ENCODE results near the gene MARS2.
"Not testable (repeated sequence)": the region's sequence is repeated elsewhere in the genome, so short reads cannot be mapped to it uniquely, and the experiment has no call there.

Gene MARS2

DNA sequence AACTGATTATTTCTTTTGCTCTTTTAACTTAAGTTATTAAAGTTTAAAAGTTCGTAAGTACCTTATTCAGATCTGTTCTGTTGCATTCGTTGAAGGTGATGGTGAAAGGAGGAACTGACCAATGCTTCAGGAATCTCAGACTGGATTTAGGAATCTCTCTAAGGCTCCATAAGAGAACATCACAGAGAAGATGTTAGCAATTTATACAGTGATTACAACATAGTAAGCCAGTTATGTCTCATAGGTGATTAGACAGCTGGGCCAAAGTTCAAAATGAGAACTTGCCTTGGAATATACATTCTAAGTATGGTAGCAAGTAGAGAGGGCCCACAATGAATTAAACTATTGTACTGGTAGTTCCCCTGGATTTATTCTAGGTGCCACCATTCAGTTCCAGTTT lies 3.2 kb downstream of the MARS2 start:
- peaks cover 34 to 35% of the 10 kb centered on the region in 2 experiments for H3K4me1 ChIP-seq (ENCODE audit: control insufficient read depth in 1 of 2, insufficient read depth in 1 of 2, low read depth in 1 of 2, low read length in 1 of 2)
- no peak overlapping the region for H3K27ac ChIP-seq
- H3K27me3 ChIP-seq = no peaks in the 10 kb centered on the region
- H3K36me3 ChIP-seq = no peaks in the 10 kb centered on the region
- H3K9me3 ChIP-seq = no peaks in the 10 kb centered on the region
- TF ChIP-seq, protein P1, sequence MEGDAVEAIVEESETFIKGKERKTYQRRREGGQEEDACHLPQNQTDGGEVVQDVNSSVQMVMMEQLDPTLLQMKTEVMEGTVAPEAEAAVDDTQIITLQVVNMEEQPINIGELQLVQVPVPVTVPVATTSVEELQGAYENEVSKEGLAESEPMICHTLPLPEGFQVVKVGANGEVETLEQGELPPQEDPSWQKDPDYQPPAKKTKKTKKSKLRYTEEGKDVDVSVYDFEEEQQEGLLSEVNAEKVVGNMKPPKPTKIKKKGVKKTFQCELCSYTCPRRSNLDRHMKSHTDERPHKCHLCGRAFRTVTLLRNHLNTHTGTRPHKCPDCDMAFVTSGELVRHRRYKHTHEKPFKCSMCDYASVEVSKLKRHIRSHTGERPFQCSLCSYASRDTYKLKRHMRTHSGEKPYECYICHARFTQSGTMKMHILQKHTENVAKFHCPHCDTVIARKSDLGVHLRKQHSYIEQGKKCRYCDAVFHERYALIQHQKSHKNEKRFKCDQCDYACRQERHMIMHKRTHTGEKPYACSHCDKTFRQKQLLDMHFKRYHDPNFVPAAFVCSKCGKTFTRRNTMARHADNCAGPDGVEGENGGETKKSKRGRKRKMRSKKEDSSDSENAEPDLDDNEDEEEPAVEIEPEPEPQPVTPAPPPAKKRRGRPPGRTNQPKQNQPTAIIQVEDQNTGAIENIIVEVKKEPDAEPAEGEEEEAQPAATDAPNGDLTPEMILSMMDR (IDR thresholded peaks at IDR 0.05) = no peak
- H3K4me3 ChIP-seq (ENCODE audit: low read depth in 1 of 2, low read length in 1 of 2) = no peak overlapping the region

- H3K4me1 ChIP-seq (ENCODE audit: control insufficient read depth in 1 of 2, insufficient read depth in 1 of 2, low read depth in 1 of 2, low read length in 1 of 2) = peaks cover 34 to 35% of the 10 kb centered on the region in 2 experiments
- not testable (repeated sequence) for H3K27me3 ChIP-seq; H3K27ac ChIP-seq; H3K4me3 ChIP-seq (ENCODE audit: low read depth in 1 of 2, low read length in 1 of 2); H3K36me3 ChIP-seq; H3K9me3 ChIP-seq
These were observed 4.0 kb downstream of the MARS2 start for GRCh38 chr2:197709140-197709539.

- TF ChIP-seq, protein P1 (IDR thresholded peaks at IDR 0.05) = no peak
- H3K4me1 ChIP-seq (ENCODE audit: control insufficient read depth in 1 of 2, insufficient read depth in 1 of 2, low read depth in 1 of 2, low read length in 1 of 2) = peaks cover 26 to 28% of the 10 kb centered on the region in 2 experiments
- H3K27ac ChIP-seq = no peak overlapping the region
- H3K4me3 ChIP-seq (ENCODE audit: low read depth in 1 of 2, low read length in 1 of 2) = no peak overlapping the region
- H3K9me3 ChIP-seq = no peaks in the 10 kb centered on the region
- H3K36me3 ChIP-seq = no peaks in the 10 kb centered on the region
- H3K27me3 ChIP-seq = no peaks in the 10 kb centered on the region
These were observed 5.4 kb downstream of the MARS2 start for GRCh38 chr2:197710424-197711042.

DNA sequence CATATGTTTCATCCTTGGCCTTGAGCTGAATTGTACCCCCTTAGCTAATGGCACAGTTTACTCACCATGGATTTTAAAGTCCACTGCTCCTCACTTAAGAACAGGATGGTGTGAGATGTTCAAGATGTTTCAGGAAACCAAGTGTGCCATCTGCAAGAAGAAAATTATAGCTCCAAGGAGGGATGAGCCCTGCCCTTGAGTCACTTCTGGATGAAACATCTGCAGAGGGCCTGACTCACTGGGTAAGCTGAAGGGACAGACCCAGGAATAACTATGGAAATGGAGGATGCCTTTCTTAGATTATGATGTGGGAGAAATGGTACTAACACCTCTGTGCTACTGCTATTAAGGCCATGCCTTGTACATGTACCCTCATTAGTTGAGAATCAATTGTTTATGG lies 6.4 kb downstream of the MARS2 start:
- H3K27ac ChIP-seq = no peak overlapping the region
- peaks cover 17% of the 10 kb centered on the region in 2 experiments for H3K4me1 ChIP-seq (ENCODE audit: control insufficient read depth in 1 of 2, insufficient read depth in 1 of 2, low read depth in 1 of 2, low read length in 1 of 2)
- H3K27me3 ChIP-seq = no peaks in the 10 kb centered on the region
- TF ChIP-seq, protein P1 (IDR thresholded peaks at IDR 0.05) = no peak
- H3K9me3 ChIP-seq = no peaks in the 10 kb centered on the region
- no peak overlapping the region for H3K4me3 ChIP-seq (ENCODE audit: low read depth in 1 of 2, low read length in 1 of 2)
- no peaks in the 10 kb centered on the region for H3K36me3 ChIP-seq

DNA sequence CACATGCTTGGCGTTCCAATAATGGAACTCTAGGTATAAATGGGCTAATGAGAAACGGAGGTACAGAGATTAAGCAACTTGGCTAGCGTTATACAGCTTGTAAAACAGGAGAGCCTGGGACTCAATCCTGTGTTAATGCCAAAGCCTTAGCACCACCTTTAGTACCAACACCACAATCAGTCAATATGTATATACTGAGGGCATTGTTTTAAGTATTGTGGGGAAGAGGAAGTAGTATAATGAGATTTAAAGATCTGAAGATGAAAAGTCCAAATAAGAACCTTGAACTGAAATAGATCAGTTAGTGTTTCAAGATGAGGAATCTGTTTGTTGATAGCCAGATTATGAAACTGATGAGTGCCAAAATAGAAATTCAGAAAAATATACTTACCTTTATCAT lies 8.1 kb downstream of the MARS2 start:
- no peaks in the 10 kb centered on the region for H3K27me3 ChIP-seq
- no peaks in the 10 kb centered on the region for H3K36me3 ChIP-seq
- H3K4me3 ChIP-seq (ENCODE audit: low read depth in 1 of 2, low read length in 1 of 2) = no peak overlapping the region
- H3K4me1 ChIP-seq (ENCODE audit: control insufficient read depth in 1 of 2, insufficient read depth in 1 of 2, low read depth in 1 of 2, low read length in 1 of 2) = peaks cover 9 to 17% of the 10 kb centered on the region in 2 experiments
- H3K27ac ChIP-seq = no peak overlapping the region
- no peaks in the 10 kb centered on the region for H3K9me3 ChIP-seq
- TF ChIP-seq, protein P1 (IDR thresholded peaks at IDR 0.05) = no peak

GRCh38 chr2:197717863-197718262 lies 12.7 kb downstream of the MARS2 start:
- H3K27me3 ChIP-seq = no peaks in the 10 kb centered on the region
- H3K4me3 ChIP-seq (ENCODE audit: low read depth in 1 of 2, low read length in 1 of 2) = no peak overlapping the region
- no peak overlapping the region for H3K27ac ChIP-seq
- no peaks in the 10 kb centered on the region for H3K36me3 ChIP-seq
- no peaks in the 10 kb centered on the region for H3K4me1 ChIP-seq (ENCODE audit: control insufficient read depth in 1 of 2, insufficient read depth in 1 of 2, low read depth in 1 of 2, low read length in 1 of 2)
- H3K9me3 ChIP-seq = no peaks in the 10 kb centered on the region
- TF ChIP-seq, protein P1 (IDR thresholded peaks at IDR 0.05) = no peak

Data from neutrophil (primary cell).